Measurements from ENCODE around the gene PIPOX.

- TF ChIP-seq CTCF (IDR thresholded peaks at IDR 0.05; ENCODE audit: insufficient read depth, low read length) (no peak), POLR2AphosphoS5 (IDR thresholded peaks at IDR 0.05; ENCODE audit: low read depth) (no peak)
Measured at GRCh38 chr17:29096094-29096493, 53.2 kb downstream of the PIPOX start.

Measured in HL-60 (cell line).